WTC11 (cell line): ENCODE data around the gene LRRC30.

Experiments used
- CTCF ChIP-seq: fragments of 200-600 bp; IDR thresholded peaks from 2 replicates; pipeline ENCODE4 v1.8.0; 2022; ENCODE audit warnings: antibody characterized with exemption
- JUN ChIP-seq: sonication (generic); formaldehyde crosslinking; IDR thresholded peaks from 2 replicates; pipeline ENCODE4 v1.8.0; 2023; ENCODE audit warnings: mild to moderate bottlenecking, missing genetic modification reagents
- ZNF121 ChIP-seq: sonication (generic); formaldehyde crosslinking; IDR thresholded peaks from 2 replicates; pipeline ENCODE4 v1.8.0; 2023; ENCODE audit warnings: missing genetic modification reagents

GRCh38 chr18:7205346-7205745 lies 25.5 kb upstream of the LRRC30 start:
- TF ChIP-seq CTCF, result no peak
- no peak for TF ChIP-seq JUN (CRISPR knock-in tag)
- no peak for TF ChIP-seq ZNF121 (CRISPR knock-in tag)
